Smooth muscle cell (in vitro differentiated cells): Measurements from ENCODE around the gene COL18A1. TPM values are rescaled to one million over a fixed set of nuclear protein-coding genes. Genes with fewer than 3 reads are reported as not detected.

Experiments
- DNase-seq: peaks from one replicate; lab custom pipeline; 2025; ENCODE audit not compliant: unreplicated experiment; lab: John Stamatoyannopoulos, UW
- H2AFZ ChIP-seq: fragments of 200-600 bp; sonication (generic); 2 replicates; pipeline ENCODE4 v1.6.0; 2016; ENCODE audit warnings: antibody characterized with exemption, low read depth, mild to moderate bottlenecking
- H3F3A ChIP-seq: fragments of 200-600 bp; sonication (generic); 2 replicates; pipeline ENCODE4 v1.6.0; 2017; ENCODE audit warnings: antibody characterized with exemption, low read depth
- H3K27ac ChIP-seq: fragments of 200-600 bp; sonication (generic); 2 replicates; pipeline ENCODE4 v1.5.1; 2016; ENCODE audit warnings: low read depth, mild to moderate bottlenecking
- H3K27me3 ChIP-seq: fragments of 200-600 bp; sonication (generic); 2 replicates; pipeline ENCODE4 v1.6.1; 2016; ENCODE audit warnings: low read depth, mild to moderate bottlenecking
- H3K36me3 ChIP-seq: fragments of 200-600 bp; sonication (generic); 2 replicates; pipeline ENCODE4 v1.5.1; 2016; ENCODE audit warnings: low read depth
- H3K4me1 ChIP-seq: fragments of 200-600 bp; sonication (generic); 2 replicates; pipeline ENCODE4 v1.5.1; 2016; ENCODE audit warnings: low read depth
- H3K4me2 ChIP-seq: fragments of 200-600 bp; sonication (generic); 2 replicates; pipeline ENCODE4 v1.6.0; 2016; ENCODE audit warnings: mild to moderate bottlenecking
- H3K4me3 ChIP-seq: fragments of 200-600 bp; sonication (generic); 2 replicates; pipeline ENCODE4 v1.5.1; 2016; ENCODE audit warnings: mild to moderate bottlenecking
- H3K79me2 ChIP-seq: fragments of 200-600 bp; sonication (generic); 2 replicates; pipeline ENCODE4 v1.6.0; 2016; ENCODE audit warnings: low read depth, mild to moderate bottlenecking
- H3K9ac ChIP-seq: fragments of 200-600 bp; sonication (generic); 2 replicates; pipeline ENCODE4 v1.6.0; 2016; ENCODE audit warnings: low read depth
- H3K9me3 ChIP-seq: fragments of 200-600 bp; sonication (generic); replicated peaks from 2 replicates; pipeline ENCODE4 v1.5.1; 2016; ENCODE audit warnings: low read depth
- H4K20me1 ChIP-seq: fragments of 200-600 bp; sonication (generic); 2 replicates; pipeline ENCODE4 v1.6.0; 2016; ENCODE audit warnings: low read depth
- CTCF ChIP-seq: fragments of 200-600 bp; sonication (generic); IDR thresholded peaks from 2 replicates; pipeline ENCODE4 v1.5.1; 2017; ENCODE audit warnings: borderline replicate concordance, mild to moderate bottlenecking, antibody characterized with exemption; ENCODE audit not compliant: insufficient read depth, poor library complexity, severe bottlenecking
- WGBS: methylation state at CpG from one replicate; pipeline ENCODE4 v1.1.7; 2016; ENCODE audit warnings: low lambda C conversion rate; 5-methylcytosine and 5-hydroxymethylcytosine counted together
- polyA plus RNA-seq: library from polyadenylated mRNA; unstranded; fragments of >200 nt; fragmentation: Nextera tagmentation; extraction: Ambion mirVana; gene quantifications from 2 replicates; pipeline ENCODE4 v1.2.1, GENCODE V29; 2016
- total RNA-seq: library from RNA; depleted of rRNA; stranded (reverse); fragments of >200 nt; gene quantifications from 2 replicates; pipeline ENCODE4 v1.2.3, GENCODE V29; 2014

The COL18A1 gene
- total and polyA plus RNA-seq, 2 experiments from 2014 or later: 192 to 485 TPM

- no peak for DNase-seq
- no peak overlapping the region for H3K4me2 ChIP-seq
- no peak overlapping the region for H3K27ac ChIP-seq
- peaks cover 46% of the 10 kb centered on the region for H3K79me2 ChIP-seq
- H4K20me1 ChIP-seq: peaks cover 73% of the 10 kb centered on the region
- H3K27me3 ChIP-seq: no peaks in the 10 kb centered on the region
- no peak for TF ChIP-seq CTCF
- no peak overlapping the region for H3K4me3 ChIP-seq
- H3K9me3 ChIP-seq: no peaks in the 10 kb centered on the region
- no peak overlapping the region for H3K9ac ChIP-seq
- 95% methylated on average over 6 of the region's 6 CpGs for WGBS
- no peaks in the 10 kb centered on the region for H3K36me3 ChIP-seq
- H3F3A ChIP-seq: peaks cover 5% of the 10 kb centered on the region
- H2AFZ ChIP-seq: no peak overlapping the region
- H3K4me1 ChIP-seq: peaks cover 4% of the 10 kb centered on the region
These were observed 71.6 kb downstream of the COL18A1 start for GRCh38 chr21:45476582-45476981.

GRCh38 chr21:45477176-45478114 is 72.5 kb downstream of the COL18A1 start:
- no peak overlapping the region for H3K27ac ChIP-seq
- H3K79me2 ChIP-seq: peaks cover 40% of the 10 kb centered on the region
- peaks cover 64% of the 10 kb centered on the region for H4K20me1 ChIP-seq
- H3K27me3 ChIP-seq: no peaks in the 10 kb centered on the region
- no peak overlapping the region for H3K9ac ChIP-seq
- no peak overlapping the region for H3K4me3 ChIP-seq
- H3K4me1 ChIP-seq: no peaks in the 10 kb centered on the region
- 91% methylated on average over 44 of the region's 44 CpGs for WGBS
- no peak for TF ChIP-seq CTCF
- H3K36me3 ChIP-seq: no peaks in the 10 kb centered on the region
- no peak overlapping the region for H3K4me2 ChIP-seq
- no peak for DNase-seq
- H3F3A ChIP-seq: no peaks in the 10 kb centered on the region
- no peak overlapping the region for H2AFZ ChIP-seq
- no peaks in the 10 kb centered on the region for H3K9me3 ChIP-seq

- no peaks in the 10 kb centered on the region for H3F3A ChIP-seq
- H3K4me1 ChIP-seq: no peaks in the 10 kb centered on the region
- no peak overlapping the region for H3K4me2 ChIP-seq
- H3K79me2 ChIP-seq: peaks cover 32% of the 10 kb centered on the region
- no peaks in the 10 kb centered on the region for H3K9me3 ChIP-seq
- WGBS: 67% methylated on average over 23 of the region's 32 CpGs
- DNase-seq: peak; percentile 23
- H3K9ac ChIP-seq: no peak overlapping the region
- H3K36me3 ChIP-seq: no peaks in the 10 kb centered on the region
- H3K27ac ChIP-seq: no peak overlapping the region
- H4K20me1 ChIP-seq: peaks cover 56% of the 10 kb centered on the region
- no peak overlapping the region for H3K4me3 ChIP-seq
- no peaks in the 10 kb centered on the region for H3K27me3 ChIP-seq
- peak; percentile 65 for TF ChIP-seq CTCF
- no peak overlapping the region for H2AFZ ChIP-seq
These were observed 73.3 kb downstream of the COL18A1 start for GRCh38 chr21:45478115-45478801.
